OCI-LY7 (cell line): ENCODE data around the gene LRRC26. TPM values are rescaled to one million over a fixed set of nuclear protein-coding genes. Genes with fewer than 3 reads are reported as not detected.
"Not testable (repeated sequence)": the region's sequence is repeated elsewhere in the genome, so short reads cannot be mapped to it uniquely, and the experiment has no call there.

Experiments used
- BruUV-seq: library from RNA; stranded (reverse); fragments of 400-500 nt; replicated peaks from 2 replicates; lab custom pipeline; 2021; lab: Mats Ljungman, UMichigan
- CTCF ChIA-PET: fragments of 300-600 bp; sonication (Branson Sonifier 250); formaldehyde crosslinking; loops from one replicate; lab custom pipeline; 2022; ENCODE audit warnings: antibody characterized with exemption; ENCODE audit not compliant: unreplicated experiment; lab: Charles Lee
- POLR2A ChIA-PET: fragments of 300-600 bp; sonication (Branson Sonifier 250); formaldehyde crosslinking; loops from one replicate; lab custom pipeline; 2022; ENCODE audit warnings: antibody characterized with exemption; lab: Charles Lee
- DNase-seq: peaks from one replicate; pipeline ENCODE4 v3.0.0-alpha.2; 2015; ENCODE audit warnings: low spot score
- H2AFZ ChIP-seq: fragments of 200-600 bp; sonication (generic), shearing (Covaris generic); 2 replicates; pipeline ENCODE4 v1.6.1; 2014; ENCODE audit warnings: mild to moderate bottlenecking, antibody characterized with exemption, low read length, moderate library complexity
- H3K27ac ChIP-seq: fragments of 200-600 bp; sonication (generic); 2 replicates; pipeline ENCODE4 v1.5.1; 2014; ENCODE audit warnings: mixed run types, low read depth, mild to moderate bottlenecking, moderate library complexity, low read length, inconsistent platforms; ENCODE audit not compliant: poor library complexity, severe bottlenecking
- H3K36me3 ChIP-seq: fragments of 200-600 bp; sonication (generic); 2 replicates; pipeline ENCODE4 v1.6.1; 2014; ENCODE audit warnings: mild to moderate bottlenecking, antibody characterized with exemption, low read length, moderate library complexity, mixed read lengths; ENCODE audit not compliant: insufficient read depth
- H3K4me1 ChIP-seq: fragments of 200-600 bp; sonication (generic); 2 replicates; pipeline ENCODE4 v1.5.1; 2014; ENCODE audit warnings: mild to moderate bottlenecking, low read length; ENCODE audit not compliant: insufficient read depth, poor library complexity, severe bottlenecking
- H3K4me2 ChIP-seq: fragments of 200-600 bp; sonication (generic); 2 replicates; pipeline ENCODE4 v1.6.1; 2014; ENCODE audit warnings: mild to moderate bottlenecking, low read length
- H3K4me3 ChIP-seq: fragments of 200-600 bp; sonication (generic); 2 replicates; pipeline ENCODE4 v1.5.1; 2014; ENCODE audit warnings: mild to moderate bottlenecking, low read depth, low read length; ENCODE audit not compliant: poor library complexity, severe bottlenecking
- H3K79me2 ChIP-seq: fragments of 200-600 bp; sonication (generic); 2 replicates; pipeline ENCODE4 v1.6.1; 2016; ENCODE audit warnings: low read depth, mild to moderate bottlenecking, low read length, moderate library complexity, mixed read lengths; ENCODE audit not compliant: insufficient read depth
- H3K9me2 ChIP-seq: fragments of 200-600 bp; sonication (generic); 2 replicates; pipeline ENCODE4 v1.6.1; 2016; ENCODE audit warnings: mild to moderate bottlenecking, low read length, mixed read lengths; ENCODE audit not compliant: insufficient read depth
- H3K9me3 ChIP-seq: fragments of 200-600 bp; sonication (generic); 2 replicates; pipeline ENCODE4 v1.6.1; 2014; ENCODE audit warnings: mild to moderate bottlenecking, mixed run types, low read length, mixed read lengths
- H4K20me1 ChIP-seq: fragments of 200-600 bp; sonication (generic); 2 replicates; pipeline ENCODE4 v1.6.1; 2014; ENCODE audit warnings: mild to moderate bottlenecking, antibody characterized with exemption, low read length, moderate library complexity, mixed read lengths; ENCODE audit not compliant: insufficient read depth
- intact Hi-C: fragments of 100-400 bp; cut with micrococcal nuclease; formaldehyde crosslinking; loops from one replicate; pipeline ENCODE4 v1.10.0; 2022; ENCODE audit not compliant: unreplicated experiment
- microRNA-seq: library from miRNA; unstranded; fragments of <30 nt; microRNA quantifications from one replicate; pipeline ENCODE4 v1.2.0, GENCODE V29; 2022; ENCODE audit warnings: borderline replicate concordance
- small RNA-seq: library from RNA; depleted of rRNA; stranded (forward); fragments of <200 nt; gene quantifications from one replicate; pipeline ENCODE3, GENCODE V24; 2014
- total RNA-seq, 2 experiments: library from RNA; depleted of rRNA in 1 of 2; stranded (reverse); fragments of >200 nt in 1 of 2; shearing (Covaris generic) in 1 of 2; gene quantifications; 2 replicates each; pipeline ENCODE4 v1.2.3, GENCODE V29; 2014 to 2022

Gene LRRC26
- total RNA-seq, 2 experiments from 2014 or later: not detected

DNA sequence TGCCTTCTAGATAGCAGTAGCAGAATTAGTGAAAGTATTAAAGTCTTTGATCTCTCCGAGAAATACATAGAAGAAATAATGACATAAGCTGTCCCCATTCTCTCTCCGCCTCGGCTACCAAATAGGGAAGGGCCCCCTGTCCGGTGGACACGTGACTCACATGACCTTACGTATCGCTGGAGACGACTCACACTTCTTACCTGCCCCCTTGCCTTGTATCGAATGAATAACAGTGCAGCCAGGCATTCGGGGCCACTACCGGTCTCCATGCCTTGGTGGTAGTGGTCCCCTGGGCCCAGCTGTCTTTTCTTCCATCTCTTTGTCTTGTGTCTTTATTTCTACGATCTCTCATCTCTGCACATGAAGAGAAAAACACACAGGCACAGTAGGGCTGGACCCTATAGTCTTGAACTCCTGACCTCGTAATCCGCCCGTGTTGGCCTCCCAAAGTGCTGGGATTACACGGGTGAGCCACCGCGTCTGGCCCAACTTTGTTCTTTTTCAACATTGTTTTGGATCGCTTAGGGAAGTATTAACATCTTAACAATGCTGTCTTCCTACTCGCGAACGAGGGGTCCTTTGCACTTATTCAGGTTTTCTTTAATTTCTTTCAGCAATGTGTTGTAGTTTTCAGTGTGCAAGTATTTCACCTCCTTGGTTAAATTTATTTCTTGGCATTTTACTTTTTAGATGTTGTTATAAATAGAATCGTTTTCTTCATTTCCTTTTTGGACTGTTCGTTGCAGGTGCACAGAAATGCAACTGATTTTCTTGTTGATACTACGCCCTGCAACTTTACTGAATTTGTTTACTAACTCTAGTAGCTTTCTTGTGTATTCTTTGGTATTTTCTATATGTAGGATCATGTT, 47.7 kb downstream of the LRRC26 start:
- peak; percentile 70 for DNase-seq
- not testable (repeated sequence) for H2AFZ ChIP-seq
- BruUV-seq: TSS peak; percentile 63

More for the DNA sequence above, 47.7 kb downstream of the LRRC26 start:
- H3K9me3 ChIP-seq, H3K36me3 ChIP-seq, H4K20me1 ChIP-seq, CTCF ChIA-PET, H3K9me2 ChIP-seq: not testable (repeated sequence)
- H3K4me1 ChIP-seq: peaks cover 72% of the 10 kb centered on the region
- intact Hi-C loops: loop anchor here (1.0 kb wide), 1 partner anchor 101 kb away; no protein-coding TSS in a partner anchor
- peak overlapping the region; percentile 93 for H3K27ac ChIP-seq
- POLR2A ChIA-PET: interaction anchor here (0.7 to 0.8 kb wide), 2 partner anchors 29 to 481 kb away, joined by 3 to 5 read pairs; no protein-coding TSS in a partner anchor
- H3K79me2 ChIP-seq: peaks cover 32% of the 10 kb centered on the region; the same call in 1 of the 2 replicates
- H3K4me2 ChIP-seq: peak overlapping the region; percentile 76
- peak overlapping the region; percentile 45 for H3K4me3 ChIP-seq

Small RNA genes lying within 50 kb of the gene (microRNA-seq; reads per million reads assigned to microRNA genes)
- not detected for gene MIR3621

Small RNA genes lying within 50 kb of the gene (small RNA-seq; reads per million reads assigned to genes)
- gene MIR3621: not detected

Other genes starting within 250 kb of the LRRC26 start
Only the 30 nearest of the 31 such genes appear.
- 0.95 and 1.0 TPM in 2 replicates for gene C8G, start 224.8 kb downstream of the LRRC26 start, total RNA-seq (2014; rRNA removed; shearing (Covaris generic))
- gene C8G, start 224.8 kb downstream of the LRRC26 start, total RNA-seq (2022): 2.1 and 2.2 TPM in 2 replicates
- gene LCN12, start 217.8 kb downstream of the LRRC26 start, total RNA-seq (2014; rRNA removed; shearing (Covaris generic)): 0.95 and 6.5 TPM in 2 replicates
- gene LCN12, start 217.8 kb downstream of the LRRC26 start, total RNA-seq (2022): 3.5 and 3.7 TPM in 2 replicates
- gene PTGDS, start 192.5 kb downstream of the LRRC26 start, total RNA-seq (2014; rRNA removed; shearing (Covaris generic)): not detected in 2 replicates
- not detected in 2 replicates for gene PTGDS, start 192.5 kb downstream of the LRRC26 start, total RNA-seq (2022)
- not detected in 2 replicates for gene LCNL1, start 187.1 kb downstream of the LRRC26 start, total RNA-seq (2014; rRNA removed; shearing (Covaris generic))
- gene LCNL1, start 187.1 kb downstream of the LRRC26 start, total RNA-seq (2022): not detected in 2 replicates
- gene PAXX, start 177.6 kb downstream of the LRRC26 start, total RNA-seq (2014; rRNA removed; shearing (Covaris generic)): 63.5 and 66.5 TPM in 2 replicates
- gene PAXX, start 177.6 kb downstream of the LRRC26 start, total RNA-seq (2022): 45.7 and 46.3 TPM in 2 replicates
- not detected in 2 replicates for gene CLIC3, start 173.5 kb downstream of the LRRC26 start, total RNA-seq (2014; rRNA removed; shearing (Covaris generic))
- not detected in 2 replicates for gene CLIC3, start 173.5 kb downstream of the LRRC26 start, total RNA-seq (2022)
- 2.4 and 4.1 TPM in 2 replicates for gene ABCA2, start 141.8 kb downstream of the LRRC26 start, total RNA-seq (2014; rRNA removed; shearing (Covaris generic))
- gene ABCA2, start 141.8 kb downstream of the LRRC26 start, total RNA-seq (2022): 8.3 and 10.6 TPM in 2 replicates
- gene FUT7, start 138.0 kb downstream of the LRRC26 start, total RNA-seq (2014; rRNA removed; shearing (Covaris generic)): not detected in 2 replicates
- 0.21 TPM in 1 of 2 replicates, not detected in the other for gene FUT7, start 138.0 kb downstream of the LRRC26 start, total RNA-seq (2022)
- 0.21 and 0.32 TPM in 2 replicates for gene NPDC1, start 123.9 kb downstream of the LRRC26 start, total RNA-seq (2014; rRNA removed; shearing (Covaris generic))
- 0.38 and 0.39 TPM in 2 replicates for gene NPDC1, start 123.9 kb downstream of the LRRC26 start, total RNA-seq (2022)
- gene ENTPD2, start 116.0 kb downstream of the LRRC26 start, total RNA-seq (2014; rRNA removed; shearing (Covaris generic)): 0.16 TPM in 1 of 2 replicates, not detected in the other
- gene ENTPD2, start 116.0 kb downstream of the LRRC26 start, total RNA-seq (2022): not detected in 2 replicates
- 65.9 and 74.0 TPM in 2 replicates for gene SAPCD2, start 99.5 kb downstream of the LRRC26 start, total RNA-seq (2014; rRNA removed; shearing (Covaris generic))
- gene SAPCD2, start 99.5 kb downstream of the LRRC26 start, total RNA-seq (2022): 51.4 and 57.2 TPM in 2 replicates
- gene UAP1L1, start 92.5 kb downstream of the LRRC26 start, total RNA-seq (2014; rRNA removed; shearing (Covaris generic)): 5.3 and 5.7 TPM in 2 replicates
- 12.3 and 16.7 TPM in 2 replicates for gene UAP1L1, start 92.5 kb downstream of the LRRC26 start, total RNA-seq (2022)
- gene MAN1B1, start 83.1 kb downstream of the LRRC26 start, total RNA-seq (2014; rRNA removed; shearing (Covaris generic)): 22.5 and 32.7 TPM in 2 replicates
- 38.8 and 43.4 TPM in 2 replicates for gene MAN1B1, start 83.1 kb downstream of the LRRC26 start, total RNA-seq (2022)
- 173 and 182 TPM in 2 replicates for gene DPP7, start 55.3 kb downstream of the LRRC26 start, total RNA-seq (2014; rRNA removed; shearing (Covaris generic))
- gene DPP7, start 55.3 kb downstream of the LRRC26 start, total RNA-seq (2022): 154 TPM in 2 replicates
- 0.06 TPM in 1 of 2 replicates, not detected in the other for gene GRIN1, start 30.9 kb downstream of the LRRC26 start, total RNA-seq (2014; rRNA removed; shearing (Covaris generic))
- gene GRIN1, start 30.9 kb downstream of the LRRC26 start, total RNA-seq (2022): 0.15 and 0.55 TPM in 2 replicates
- gene TMEM210, start 2.0 kb upstream of the LRRC26 start, total RNA-seq (2014; rRNA removed; shearing (Covaris generic)): not detected in 2 replicates
- not detected in 2 replicates for gene TMEM210, start 2.0 kb upstream of the LRRC26 start, total RNA-seq (2022)
- gene ANAPC2, start 18.5 kb upstream of the LRRC26 start, total RNA-seq (2014; rRNA removed; shearing (Covaris generic)): 34.8 and 38.6 TPM in 2 replicates
- gene ANAPC2, start 18.5 kb upstream of the LRRC26 start, total RNA-seq (2022): 89.6 and 90.4 TPM in 2 replicates
- 111 and 130 TPM in 2 replicates for gene SSNA1, start 18.6 kb upstream of the LRRC26 start, total RNA-seq (2014; rRNA removed; shearing (Covaris generic))
- gene SSNA1, start 18.6 kb upstream of the LRRC26 start, total RNA-seq (2022): 71.0 and 75.1 TPM in 2 replicates
- 9.0 and 10.3 TPM in 2 replicates for gene TPRN, start 30.7 kb upstream of the LRRC26 start, total RNA-seq (2014; rRNA removed; shearing (Covaris generic))
- gene TPRN, start 30.7 kb upstream of the LRRC26 start, total RNA-seq (2022): 15.3 and 15.9 TPM in 2 replicates
- 55.1 and 58.2 TPM in 2 replicates for gene TMEM203, start 35.6 kb upstream of the LRRC26 start, total RNA-seq (2014; rRNA removed; shearing (Covaris generic))
- 39.0 and 42.9 TPM in 2 replicates for gene TMEM203, start 35.6 kb upstream of the LRRC26 start, total RNA-seq (2022)
- 30.4 and 35.9 TPM in 2 replicates for gene NDOR1, start 35.6 kb upstream of the LRRC26 start, total RNA-seq (2014; rRNA removed; shearing (Covaris generic))
- gene NDOR1, start 35.6 kb upstream of the LRRC26 start, total RNA-seq (2022): 61.3 and 61.9 TPM in 2 replicates
- 0.47 and 0.82 TPM in 2 replicates for gene RNF208, start 52.2 kb upstream of the LRRC26 start, total RNA-seq (2014; rRNA removed; shearing (Covaris generic))
- gene RNF208, start 52.2 kb upstream of the LRRC26 start, total RNA-seq (2022): 4.4 and 5.5 TPM in 2 replicates
- 1.1 and 1.7 TPM in 2 replicates for gene CYSRT1, start 55.1 kb upstream of the LRRC26 start, total RNA-seq (2014; rRNA removed; shearing (Covaris generic))
- 2.9 and 3.7 TPM in 2 replicates for gene CYSRT1, start 55.1 kb upstream of the LRRC26 start, total RNA-seq (2022)
- 0.13 TPM in 1 of 2 replicates, not detected in the other for gene RNF224, start 57.5 kb upstream of the LRRC26 start, total RNA-seq (2014; rRNA removed; shearing (Covaris generic))
- gene RNF224, start 57.5 kb upstream of the LRRC26 start, total RNA-seq (2022): 0.30 TPM in 1 of 2 replicates, not detected in the other
- 0.15 TPM in 1 of 2 replicates, not detected in the other for gene SLC34A3, start 60.9 kb upstream of the LRRC26 start, total RNA-seq (2014; rRNA removed; shearing (Covaris generic))
- gene SLC34A3, start 60.9 kb upstream of the LRRC26 start, total RNA-seq (2022): not detected in 2 replicates
- gene TUBB4B, start 71.2 kb upstream of the LRRC26 start, total RNA-seq (2014; rRNA removed; shearing (Covaris generic)): 376 and 417 TPM in 2 replicates
- 402 and 443 TPM in 2 replicates for gene TUBB4B, start 71.2 kb upstream of the LRRC26 start, total RNA-seq (2022)
- 0.73 TPM in 1 of 2 replicates, not detected in the other for gene STPG3, start 81.2 kb upstream of the LRRC26 start, total RNA-seq (2014; rRNA removed; shearing (Covaris generic))
- 1.7 and 2.7 TPM in 2 replicates for gene STPG3, start 81.2 kb upstream of the LRRC26 start, total RNA-seq (2022)
- 59.5 and 62.6 TPM in 2 replicates for gene NELFB, start 85.3 kb upstream of the LRRC26 start, total RNA-seq (2014; rRNA removed; shearing (Covaris generic))
- gene NELFB, start 85.3 kb upstream of the LRRC26 start, total RNA-seq (2022): 74.8 and 76.1 TPM in 2 replicates
- 11.6 and 11.7 TPM in 2 replicates for gene TOR4A, start 107.7 kb upstream of the LRRC26 start, total RNA-seq (2014; rRNA removed; shearing (Covaris generic))
- gene TOR4A, start 107.7 kb upstream of the LRRC26 start, total RNA-seq (2022): 19.7 and 22.3 TPM in 2 replicates
- 6.9 TPM in 2 replicates for gene NRARP, start 132.2 kb upstream of the LRRC26 start, total RNA-seq (2014; rRNA removed; shearing (Covaris generic))
- 6.4 and 8.9 TPM in 2 replicates for gene NRARP, start 132.2 kb upstream of the LRRC26 start, total RNA-seq (2022)